Mononuclear cell (primary cell): ENCODE measurements around the gene ITGBL1. TPM values are rescaled to one million over a fixed set of nuclear protein-coding genes. Genes with fewer than 3 reads are reported as not detected.
"Not testable (repeated sequence)": the region's sequence is repeated elsewhere in the genome, so short reads cannot be mapped to it uniquely, and the experiment has no call there.

Source experiments
- H3K27me3 ChIP-seq: 2 replicates; pipeline ENCODE4 v1.6.0; 2011; ENCODE audit warnings: low read length, control low read depth; ENCODE audit not compliant: insufficient read depth
- H3K4me1 ChIP-seq: 2 replicates; pipeline ENCODE4 v1.5.1; 2011; ENCODE audit warnings: mild to moderate bottlenecking, low read length, control low read depth; ENCODE audit not compliant: insufficient read depth
- H3K4me3 ChIP-seq: 2 replicates; pipeline ENCODE4 v1.5.1; 2011; ENCODE audit warnings: mild to moderate bottlenecking, low read length, moderate library complexity
- H3K9me3 ChIP-seq: 2 replicates; pipeline ENCODE4 v1.5.1; 2011; ENCODE audit warnings: low read depth, mild to moderate bottlenecking, control low read depth, low read length
- total RNA-seq: library from RNA; depleted of rRNA; stranded (reverse); fragments of >200 nt; gene quantifications from one replicate; pipeline ENCODE4 v1.2.3, GENCODE V29; 2012

The ITGBL1 gene
- total RNA-seq, 1 donor = not detected

- Histone ChIP-seq H3K4me3 (no peak overlapping the region), H3K9me3 (no peaks in the 10 kb centered on the region), H3K27me3 (no peaks in the 10 kb centered on the region), H3K4me1 (peaks cover 1% of the 10 kb centered on the region)
Observed at GRCh38 chr13:101515504-101515903, 63.0 kb downstream of the ITGBL1 start.

- H3K4me1 ChIP-seq = peaks cover 5% of the 10 kb centered on the region
- H3K9me3 ChIP-seq = no peaks in the 10 kb centered on the region
- H3K27me3 ChIP-seq = no peaks in the 10 kb centered on the region
- no peak overlapping the region for H3K4me3 ChIP-seq
Observed at GRCh38 chr13:101516262-101516661, 63.8 kb downstream of the ITGBL1 start.

- Histone ChIP-seq H3K4me3 (no peak overlapping the region), H3K9me3 (no peaks in the 10 kb centered on the region), H3K27me3 (no peaks in the 10 kb centered on the region), H3K4me1 (peaks cover 5% of the 10 kb centered on the region)
Observed at GRCh38 chr13:101520672-101521071, 68.2 kb downstream of the ITGBL1 start.

- no peaks in the 10 kb centered on the region for H3K27me3 ChIP-seq
- no peaks in the 10 kb centered on the region for H3K9me3 ChIP-seq
- no peak overlapping the region for H3K4me3 ChIP-seq
- peaks cover 5% of the 10 kb centered on the region for H3K4me1 ChIP-seq
Observed at GRCh38 chr13:101521371-101521770, 68.9 kb downstream of the ITGBL1 start.

- peaks cover 5% of the 10 kb centered on the region for H3K4me1 ChIP-seq
Observed at GRCh38 chr13:101522607-101523006, 70.1 kb downstream of the ITGBL1 start.

GRCh38 chr13:101523154-101524131 is 71.0 kb downstream of the ITGBL1 start:
- Histone ChIP-seq H3K4me3 (no peak overlapping the region), H3K27me3 (no peaks in the 10 kb centered on the region), H3K9me3 (no peaks in the 10 kb centered on the region), H3K4me1 (peaks cover 5% of the 10 kb centered on the region)

More at GRCh38 chr13:101522607-101523006, 70.1 kb downstream of the ITGBL1 start:
- Histone ChIP-seq H3K9me3 (no peaks in the 10 kb centered on the region), H3K27me3 (no peaks in the 10 kb centered on the region), H3K4me3 (no peak overlapping the region)

GRCh38 chr13:101527130-101527529 is 74.7 kb downstream of the ITGBL1 start:
- no peaks in the 10 kb centered on the region for H3K27me3 ChIP-seq
- no peaks in the 10 kb centered on the region for H3K9me3 ChIP-seq
- H3K4me1 ChIP-seq = no peaks in the 10 kb centered on the region
- H3K4me3 ChIP-seq = no peak overlapping the region

- no peaks in the 10 kb centered on the region for H3K4me1 ChIP-seq
- no peaks in the 10 kb centered on the region for H3K9me3 ChIP-seq
- H3K4me3 ChIP-seq = no peak overlapping the region
- no peaks in the 10 kb centered on the region for H3K27me3 ChIP-seq
Observed at GRCh38 chr13:101529422-101529821, 76.9 kb downstream of the ITGBL1 start.

GRCh38 chr13:101530293-101530692 is 77.8 kb downstream of the ITGBL1 start:
- Histone ChIP-seq H3K4me1 (no peaks in the 10 kb centered on the region), H3K27me3 (no peaks in the 10 kb centered on the region), H3K9me3 (no peaks in the 10 kb centered on the region)

GRCh38 chr13:101535192-101535746 is 82.8 kb downstream of the ITGBL1 start:
- Histone ChIP-seq H3K4me3 (no peak overlapping the region), H3K27me3 (no peaks in the 10 kb centered on the region), H3K4me1 (no peaks in the 10 kb centered on the region), H3K9me3 (no peaks in the 10 kb centered on the region)

More at GRCh38 chr13:101530293-101530692, 77.8 kb downstream of the ITGBL1 start:
- no peak overlapping the region for H3K4me3 ChIP-seq

- Histone ChIP-seq H3K4me1 (no peaks in the 10 kb centered on the region), H3K9me3 (no peaks in the 10 kb centered on the region), H3K4me3 (no peak overlapping the region), H3K27me3 (no peaks in the 10 kb centered on the region)
Observed at GRCh38 chr13:101536079-101536478, 83.6 kb downstream of the ITGBL1 start.

GRCh38 chr13:101544544-101544943 is 92.1 kb downstream of the ITGBL1 start:
- H3K27me3 ChIP-seq, H3K4me1 ChIP-seq, H3K4me3 ChIP-seq, H3K9me3 ChIP-seq: not testable (repeated sequence)

GRCh38 chr13:101544979-101545378 is 92.5 kb downstream of the ITGBL1 start:
- Histone ChIP-seq H3K4me1 (no peaks in the 10 kb centered on the region), H3K9me3 (no peaks in the 10 kb centered on the region), H3K27me3 (no peaks in the 10 kb centered on the region), H3K4me3 (no peak overlapping the region)

GRCh38 chr13:101545521-101545920 is 93.0 kb downstream of the ITGBL1 start:
- no peaks in the 10 kb centered on the region for H3K9me3 ChIP-seq
- H3K4me3 ChIP-seq = no peak overlapping the region
- no peaks in the 10 kb centered on the region for H3K27me3 ChIP-seq
- no peaks in the 10 kb centered on the region for H3K4me1 ChIP-seq

GRCh38 chr13:101552286-101552685 is 99.8 kb downstream of the ITGBL1 start:
- Histone ChIP-seq H3K27me3 (no peaks in the 10 kb centered on the region), H3K4me1 (no peaks in the 10 kb centered on the region), H3K9me3 (no peaks in the 10 kb centered on the region), H3K4me3 (no peak overlapping the region)
